ENCODE results near the gene PCAT6.
A peak's percentile ranks its signal among the peaks of the same experiment; 100 is the strongest.

DNA sequence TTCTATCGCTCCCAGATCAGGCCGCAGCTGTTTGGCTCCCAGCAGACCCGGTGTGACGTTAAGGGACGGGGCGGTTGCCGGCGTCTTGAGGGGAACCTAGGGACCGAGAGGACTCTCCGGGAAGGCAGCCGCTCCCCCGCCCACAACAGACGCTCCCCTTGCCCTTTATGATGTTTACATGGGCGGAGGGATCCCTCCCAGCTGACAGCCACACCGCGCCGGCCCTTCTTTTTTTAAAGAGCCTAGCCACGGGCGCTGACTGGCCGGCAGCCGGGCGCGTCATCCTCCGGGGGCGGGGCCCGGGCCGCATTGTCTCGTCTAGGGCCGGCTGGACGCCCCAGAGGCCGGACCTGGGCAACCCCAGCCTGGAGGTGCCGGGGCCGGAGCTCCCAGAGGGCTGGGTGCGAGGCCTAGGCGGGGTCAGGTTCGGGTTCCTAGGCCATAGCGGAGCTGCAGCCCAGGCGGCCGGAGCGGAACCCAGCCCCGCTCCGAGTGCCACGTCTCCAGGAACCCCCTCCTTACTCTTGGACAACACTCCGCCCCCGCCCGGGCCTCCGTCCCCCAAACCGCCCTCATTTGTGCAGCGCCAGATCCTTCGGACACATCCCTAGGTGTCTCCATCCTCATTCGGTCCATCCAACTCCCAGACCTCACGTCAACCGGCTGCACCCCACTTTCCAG is at the start of gene PCAT6:
- TF ChIP-seq POLR2AphosphoS5 (IDR thresholded peaks at IDR 0.05) (peak; percentile 99), CTCF (IDR thresholded peaks at IDR 0.05) (peak in 1 of 4 experiments; percentile 30), POLR2A (IDR thresholded peaks at IDR 0.05) (peak; percentile 95)

Measured in prostate gland (tissue), 2 donors.